ENCODE measurements around the gene GPR161.

GPR161 gene

DNA sequence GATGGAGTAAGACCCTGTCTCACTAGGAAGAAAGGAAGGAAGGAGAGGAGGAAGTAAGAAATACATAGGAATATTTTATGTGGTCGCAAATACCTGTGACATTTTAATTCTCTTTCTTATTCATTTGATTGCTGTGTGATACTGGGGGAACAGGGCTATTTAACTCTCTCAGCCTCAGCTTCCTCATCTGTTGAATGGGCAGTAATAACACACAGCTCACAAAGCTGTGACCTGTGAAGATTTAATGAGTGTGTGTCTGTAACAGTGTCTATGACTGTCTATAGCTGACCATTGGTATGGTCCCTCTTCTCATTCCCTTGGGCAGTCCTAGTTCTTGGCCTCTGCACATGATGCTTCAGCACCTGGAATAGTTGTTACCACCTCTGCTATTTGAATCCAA is 13.6 kb upstream of the GPR161 start:
- DNase-seq (ENCODE audit: extremely low read depth in 1 of 2, low read depth in 1 of 2): no peak

- no peak for DNase-seq (ENCODE audit: extremely low read depth in 1 of 2, low read depth in 1 of 2)
Observed at GRCh38 chr1:168148916-168149315, 12.2 kb upstream of the GPR161 start.

GRCh38 chr1:168146626-168147025 is 9.9 kb upstream of the GPR161 start:
- no peak for DNase-seq (ENCODE audit: extremely low read depth in 1 of 2, low read depth in 1 of 2)

GRCh38 chr1:168146160-168146539 is 9.4 kb upstream of the GPR161 start:
- no peak for DNase-seq (ENCODE audit: extremely low read depth in 1 of 2, low read depth in 1 of 2)

DNA sequence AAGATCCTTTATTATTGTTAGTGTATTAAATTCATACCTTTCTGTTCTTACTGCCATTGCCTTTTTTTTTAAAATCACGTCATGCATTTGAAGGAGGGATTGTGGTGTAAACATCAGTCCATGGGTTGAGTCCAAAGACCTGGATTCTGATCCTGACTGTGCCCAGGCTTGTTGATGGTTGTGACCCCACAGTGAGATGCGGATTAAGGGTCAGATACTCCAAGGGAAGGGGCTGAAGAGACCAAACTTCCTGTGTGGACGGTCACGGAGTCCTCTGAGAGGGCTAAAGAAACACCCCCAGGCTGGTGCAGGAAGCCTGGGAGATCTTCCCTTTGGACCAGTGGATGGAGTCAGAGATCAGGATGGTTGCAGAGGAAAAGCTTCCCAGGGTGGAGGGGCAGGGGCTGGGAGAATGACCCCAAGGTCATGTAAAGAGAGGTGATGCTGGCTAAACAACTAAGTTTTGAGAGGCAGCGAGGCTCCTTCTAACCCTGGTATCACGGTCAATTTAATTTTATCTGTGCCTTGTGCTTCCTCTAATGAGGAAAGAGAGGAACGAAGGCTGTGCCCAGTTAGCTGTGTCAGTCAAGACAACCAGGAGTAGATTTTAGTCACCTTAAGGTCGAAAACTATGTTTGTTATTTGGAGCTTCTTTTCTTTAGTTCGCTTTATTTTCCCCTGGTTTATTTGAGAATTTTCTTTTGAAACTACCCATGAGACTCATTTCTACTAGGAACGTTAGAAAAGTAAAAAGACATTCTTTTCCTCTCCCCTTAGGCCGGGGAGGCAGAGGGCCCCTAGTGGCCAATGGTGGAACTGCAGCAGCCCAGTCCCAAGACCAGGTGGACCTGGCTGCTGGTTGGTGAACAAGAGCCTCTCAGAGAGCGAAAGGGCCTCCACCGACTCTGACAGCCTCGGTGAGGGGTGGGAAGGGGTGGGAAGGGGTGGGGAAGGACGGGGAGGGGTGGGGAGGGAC is 8.7 kb upstream of the GPR161 start:
- DNase-seq (ENCODE audit: extremely low read depth in 1 of 2, low read depth in 1 of 2): peak; percentile 49 to 81

DNA sequence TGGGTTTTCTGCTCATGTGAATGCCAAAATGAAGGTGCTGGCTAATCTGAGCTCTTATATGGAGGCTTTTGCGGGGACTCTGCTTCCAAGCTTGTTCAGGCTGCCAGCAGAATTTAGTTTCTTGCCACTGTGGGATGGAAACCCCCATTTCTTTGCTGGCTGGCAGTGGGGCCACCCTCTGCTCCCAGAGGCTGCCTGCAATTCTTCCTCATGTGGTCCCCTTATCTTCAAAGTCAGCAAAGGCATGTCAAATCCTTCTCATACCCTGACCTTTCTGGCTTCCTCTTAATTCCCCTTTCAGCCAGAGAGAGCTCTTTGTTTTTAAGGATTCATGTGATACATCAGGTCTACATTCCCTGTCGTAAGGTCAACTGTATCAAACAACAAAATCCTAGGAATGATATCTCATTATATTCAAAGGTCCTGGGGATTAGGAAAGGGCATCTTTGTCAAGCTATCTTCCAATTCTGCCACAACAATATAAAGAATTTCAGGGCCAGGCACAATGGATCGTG is 5.2 kb upstream of the GPR161 start:
- no peak for DNase-seq (ENCODE audit: extremely low read depth in 1 of 2, low read depth in 1 of 2)

DNA sequence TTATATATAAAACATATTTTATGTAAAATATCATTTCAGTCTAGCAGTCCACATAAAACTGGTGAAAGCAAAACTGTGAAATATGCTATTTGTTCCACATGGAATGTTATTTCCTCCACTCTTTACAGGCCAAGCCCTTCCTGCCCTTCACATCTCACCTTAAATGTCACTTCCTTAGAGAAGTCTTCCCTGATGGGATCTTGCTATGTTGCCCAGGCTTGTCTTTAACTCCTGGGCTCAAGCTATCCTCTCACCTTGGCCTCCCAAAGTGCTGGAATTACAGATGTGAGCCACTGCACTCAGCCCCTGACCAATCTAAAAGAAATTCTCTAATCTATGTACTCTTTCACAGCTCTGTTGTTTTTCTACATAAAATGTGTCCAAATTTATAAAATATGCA is 2.3 kb upstream of the GPR161 start:
- no peak for DNase-seq (ENCODE audit: extremely low read depth in 1 of 2, low read depth in 1 of 2)

DNA sequence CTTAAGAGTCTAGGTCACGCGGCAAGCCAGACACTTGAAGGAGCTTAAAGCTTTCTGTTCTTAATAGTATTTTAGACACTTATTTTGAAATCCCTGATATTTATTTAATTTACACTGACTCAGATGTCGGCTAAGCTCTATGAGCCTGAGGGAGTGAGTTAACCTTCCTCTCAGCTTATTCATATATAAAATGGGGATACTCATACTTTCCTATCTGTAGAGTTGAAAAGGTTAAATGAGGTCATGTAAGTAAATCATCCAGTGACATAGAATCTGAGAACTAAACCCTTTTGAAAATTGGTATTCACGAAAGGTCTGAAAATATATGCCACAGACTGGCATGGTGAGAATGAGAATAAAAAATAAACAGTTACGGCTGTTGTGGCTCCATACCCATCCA is 1.4 kb upstream of the GPR161 start:
- no peak for DNase-seq (ENCODE audit: extremely low read depth in 1 of 2, low read depth in 1 of 2)

GRCh38 chr1:168137515-168137821 is 738 bp upstream of the GPR161 start:
- DNase-seq (ENCODE audit: extremely low read depth in 1 of 2, low read depth in 1 of 2): no peak

- DNase-seq (ENCODE audit: extremely low read depth in 1 of 2, low read depth in 1 of 2): no peak
Observed at GRCh38 chr1:168135921-168136708, 615 bp downstream of the GPR161 start.

DNA sequence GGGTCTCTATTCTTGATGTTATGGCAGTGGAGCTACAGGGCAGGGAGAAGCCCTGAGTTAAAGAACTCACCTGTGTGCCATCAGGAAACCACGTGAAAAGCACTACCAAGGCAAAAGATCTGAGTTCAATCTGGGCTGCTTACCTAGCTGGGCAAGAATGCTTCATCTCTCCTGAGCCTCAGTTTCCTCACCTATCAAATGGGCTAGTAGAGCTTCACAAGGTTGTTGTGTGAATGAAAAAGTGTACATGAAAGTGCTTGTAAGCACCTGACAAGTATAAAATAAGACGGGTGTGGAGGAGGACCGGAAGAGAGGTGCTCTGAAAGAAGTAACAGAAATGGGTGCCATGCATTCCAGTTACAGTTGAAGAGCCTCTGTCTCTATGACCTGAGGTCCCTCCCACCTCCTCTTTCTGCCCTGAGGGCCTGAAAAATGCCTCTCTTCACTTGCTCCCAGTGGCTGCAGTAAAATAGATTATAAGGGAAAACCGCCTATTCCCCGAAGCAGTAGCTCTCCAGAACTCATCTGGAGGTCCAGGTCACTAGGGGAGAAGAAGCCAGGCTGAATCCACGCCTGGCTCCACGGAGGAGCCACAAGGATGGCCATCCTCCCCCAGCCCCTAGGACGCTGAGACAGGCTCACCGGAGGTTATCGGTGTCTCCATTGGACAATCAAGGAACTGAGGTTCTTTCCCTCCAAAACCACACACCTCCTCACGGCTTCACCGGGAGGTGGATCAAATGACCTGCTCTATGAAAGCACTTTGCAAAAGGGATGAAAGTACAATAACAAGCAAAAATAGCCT is 1.4 kb downstream of the GPR161 start:
- no peak for DNase-seq (ENCODE audit: extremely low read depth in 1 of 2, low read depth in 1 of 2)

GRCh38 chr1:168134642-168135041 is 2.1 kb downstream of the GPR161 start:
- no peak for DNase-seq (ENCODE audit: extremely low read depth in 1 of 2, low read depth in 1 of 2)

DNA sequence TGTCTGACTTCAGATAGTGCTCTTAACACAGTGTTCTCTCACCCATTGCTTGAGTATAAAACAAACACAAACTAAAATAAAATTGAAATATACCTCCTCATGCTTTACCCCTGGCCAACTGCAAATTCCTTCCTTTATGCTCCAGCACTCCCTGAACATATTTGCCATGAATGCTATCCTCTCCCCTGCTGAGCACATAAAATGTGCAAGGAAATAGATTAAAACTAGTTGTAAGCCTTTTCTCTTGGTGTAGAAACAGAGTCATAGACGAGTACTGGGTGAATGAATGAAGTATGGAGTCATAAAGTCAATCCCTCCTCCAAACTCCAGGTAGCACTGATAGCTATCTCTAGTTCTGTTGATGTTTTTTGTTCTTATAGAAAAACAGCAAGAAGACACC is 2.6 kb downstream of the GPR161 start:
- DNase-seq (ENCODE audit: extremely low read depth in 1 of 2, low read depth in 1 of 2): no peak

- DNase-seq (ENCODE audit: extremely low read depth in 1 of 2, low read depth in 1 of 2): no peak
Observed at GRCh38 chr1:168129933-168130332, 6.8 kb downstream of the GPR161 start.

DNA sequence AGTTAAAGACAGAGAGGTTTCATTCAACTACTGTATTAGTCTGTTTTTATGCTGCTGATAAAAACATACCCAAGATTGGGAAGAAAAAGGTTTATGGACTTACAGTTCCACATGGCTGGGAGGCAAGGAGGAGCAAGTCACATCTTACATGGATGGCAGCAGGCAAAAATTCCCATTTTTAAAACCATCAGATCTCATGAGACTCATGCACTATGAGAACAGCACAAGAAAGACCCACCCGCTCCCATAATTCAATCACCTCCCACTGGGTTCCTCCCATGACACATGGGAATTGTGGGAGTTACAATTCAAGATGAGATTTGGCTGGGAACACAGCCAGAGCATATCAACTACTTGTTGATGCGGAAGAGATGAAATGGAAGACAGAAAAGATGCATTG is 9.2 kb downstream of the GPR161 start:
- DNase-seq (ENCODE audit: extremely low read depth in 1 of 2, low read depth in 1 of 2): no peak

GRCh38 chr1:168125051-168125450 is 11.7 kb downstream of the GPR161 start:
- DNase-seq (ENCODE audit: extremely low read depth in 1 of 2, low read depth in 1 of 2): no peak

GRCh38 chr1:168121401-168122011 is 15.2 kb downstream of the GPR161 start:
- no peak for DNase-seq (ENCODE audit: extremely low read depth in 1 of 2, low read depth in 1 of 2)

DNA sequence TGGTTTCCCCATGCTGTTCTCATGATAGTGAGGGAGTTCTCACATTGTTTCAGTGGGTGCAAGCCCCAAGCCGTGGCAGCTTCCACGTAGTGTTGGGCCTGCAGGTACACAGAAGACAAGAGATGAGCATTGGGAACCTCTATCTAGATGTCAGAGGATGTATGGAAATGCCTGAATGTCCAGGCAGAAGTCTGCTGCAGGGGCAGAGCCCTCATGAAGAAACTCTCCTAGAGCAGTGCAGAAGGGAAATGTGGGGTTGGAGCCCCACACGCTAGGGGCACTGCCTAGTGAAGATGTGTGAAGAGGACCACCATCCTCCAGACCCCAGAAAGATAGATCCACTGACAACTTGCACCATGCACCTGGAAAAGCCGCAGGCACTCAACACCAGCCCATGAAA is 17.0 kb downstream of the GPR161 start:
- no peak for DNase-seq (ENCODE audit: extremely low read depth in 1 of 2, low read depth in 1 of 2)

- DNase-seq (ENCODE audit: extremely low read depth in 1 of 2, low read depth in 1 of 2): no peak
Observed at GRCh38 chr1:168116327-168116799, 20.4 kb downstream of the GPR161 start.

GRCh38 chr1:168114845-168115244 is 21.9 kb downstream of the GPR161 start:
- no peak for DNase-seq (ENCODE audit: extremely low read depth in 1 of 2, low read depth in 1 of 2)
